ENCODE results near the gene SKAP1. TPM values are rescaled to one million over a fixed set of nuclear protein-coding genes. Genes with fewer than 3 reads are reported as not detected.

The SKAP1 gene
- polyA plus RNA-seq, 1 of the 3 experiments (the other 2 are of a cell fraction) = not detected

DNA sequence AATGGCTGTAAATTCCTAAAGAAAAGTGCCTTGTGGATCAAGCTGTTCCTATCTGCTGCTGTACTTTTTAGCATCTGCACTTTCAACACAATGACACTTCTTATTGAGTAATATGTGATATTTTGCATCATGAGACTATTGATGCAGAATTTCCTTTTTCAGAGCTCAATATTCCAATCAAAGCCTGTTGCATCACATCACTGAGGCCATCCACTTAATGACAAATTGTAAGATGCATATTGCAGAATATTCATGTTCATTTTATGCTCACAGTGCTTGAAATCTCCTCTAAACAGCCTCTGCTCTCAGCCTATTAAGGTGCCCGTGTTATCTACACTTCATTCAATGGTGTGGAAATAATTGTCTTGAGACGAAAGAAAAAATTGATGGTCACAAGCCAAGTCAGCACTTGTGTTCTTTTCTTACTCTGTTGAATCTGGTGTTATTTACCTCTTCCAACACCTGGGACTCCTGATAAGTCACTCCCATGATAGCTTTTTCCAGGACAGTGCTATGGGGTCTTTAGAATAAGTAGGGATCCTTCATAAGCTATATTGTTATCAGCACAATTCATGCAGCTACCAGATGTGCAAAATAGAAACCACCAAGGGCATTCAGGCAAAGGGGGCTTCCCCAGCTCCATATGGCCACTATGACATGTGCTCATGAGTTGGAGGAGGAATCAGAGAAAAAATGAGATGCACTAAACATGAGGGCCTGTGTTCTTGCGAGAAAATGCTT is 9.3 kb upstream of the SKAP1 start:
- no peak overlapping the region for H3K27ac ChIP-seq (ENCODE audit: low read depth in 2 of 2, low read length in 1 of 2)
- no peaks in the 10 kb centered on the region for H3K79me2 ChIP-seq (ENCODE audit: insufficient read depth)
- H3K36me3 ChIP-seq (replicated peaks in 1 of 2; ENCODE audit: control insufficient read depth in 1 of 2, insufficient read depth in 2 of 2, low read length in 1 of 2) = no peaks in the 10 kb centered on the region
- H3F3A ChIP-seq (replicated peaks; ENCODE audit: insufficient read depth) = no peaks in the 10 kb centered on the region
- no peak for DNase-seq
- no peaks in the 10 kb centered on the region for H4K20me1 ChIP-seq (ENCODE audit: insufficient read depth)
- H3K4me3 ChIP-seq (ENCODE audit: low read depth in 2 of 2, low read length in 1 of 2) = no peak overlapping the region
- H3K9me2 ChIP-seq = no peaks in the 10 kb centered on the region
- WGBS (ENCODE audit: low lambda C conversion rate) = 8% methylated on average over 3 of the region's 3 CpGs
- H3K4me1 ChIP-seq (ENCODE audit: control insufficient read depth in 1 of 2, insufficient read depth in 2 of 2, low read depth in 1 of 2, low read length in 1 of 2) = no peaks in the 10 kb centered on the region; a peak in 1 of 4 replicates
- no peak overlapping the region for H3K4me2 ChIP-seq
- no peak overlapping the region for H2AFZ ChIP-seq (ENCODE audit: low read depth)
- H3K9me3 ChIP-seq = no peaks in the 10 kb centered on the region
- POLR2A ChIA-PET = no interaction called here
- H3K27me3 ChIP-seq (ENCODE audit: insufficient read depth) = peaks cover 92% of the 10 kb centered on the region
- TF ChIP-seq FOSL2 (IDR thresholded peaks at IDR 0.05; ENCODE audit: borderline replicate concordance, low read depth) (no peak), RXRA (IDR thresholded peaks at IDR 0.05; ENCODE audit: borderline replicate concordance, low read depth) (no peak), GABPA (IDR thresholded peaks at IDR 0.05; ENCODE audit: low read depth) (no peak), RCOR1 (IDR thresholded peaks at IDR 0.05; ENCODE audit: low read length) (no peak), EP300 (IDR thresholded peaks at IDR 0.05; ENCODE audit: borderline replicate concordance in 1 of 2, low read depth in 1 of 2, low read length in 1 of 2) (no peak), FOXM1 (IDR thresholded peaks at IDR 0.05; ENCODE audit: low read depth) (no peak), CHD2 (IDR thresholded peaks at IDR 0.05; ENCODE audit: low read length, partially characterized antibody) (no peak)
- TF ChIP-seq, protein P1, sequence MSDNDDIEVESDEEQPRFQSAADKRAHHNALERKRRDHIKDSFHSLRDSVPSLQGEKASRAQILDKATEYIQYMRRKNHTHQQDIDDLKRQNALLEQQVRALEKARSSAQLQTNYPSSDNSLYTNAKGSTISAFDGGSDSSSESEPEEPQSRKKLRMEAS (IDR thresholded peaks at IDR 0.05; ENCODE audit: low read depth) = no peak
- TF ChIP-seq, protein P2, sequence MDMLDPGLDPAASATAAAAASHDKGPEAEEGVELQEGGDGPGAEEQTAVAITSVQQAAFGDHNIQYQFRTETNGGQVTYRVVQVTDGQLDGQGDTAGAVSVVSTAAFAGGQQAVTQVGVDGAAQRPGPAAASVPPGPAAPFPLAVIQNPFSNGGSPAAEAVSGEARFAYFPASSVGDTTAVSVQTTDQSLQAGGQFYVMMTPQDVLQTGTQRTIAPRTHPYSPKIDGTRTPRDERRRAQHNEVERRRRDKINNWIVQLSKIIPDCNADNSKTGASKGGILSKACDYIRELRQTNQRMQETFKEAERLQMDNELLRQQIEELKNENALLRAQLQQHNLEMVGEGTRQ (IDR thresholded peaks at IDR 0.05; ENCODE audit: borderline replicate concordance, low read depth, low read length) = no peak
- H3K9ac ChIP-seq = no peak overlapping the region
- CTCF ChIA-PET = interaction anchor here (1.1 to 4.7 kb wide), 3 partner anchors 17 to 33 kb away, joined by 3 to 31 read pairs (median 3); no protein-coding TSS in a partner anchor

- no peaks in the 10 kb centered on the region for H3F3A ChIP-seq (replicated peaks; ENCODE audit: insufficient read depth)
- no peaks in the 10 kb centered on the region for H3K9me3 ChIP-seq
- no peak overlapping the region for H2AFZ ChIP-seq (ENCODE audit: low read depth)
- TF ChIP-seq FOXM1 (IDR thresholded peaks at IDR 0.05; ENCODE audit: low read depth) = no peak
- no peak for TF ChIP-seq JUND (IDR thresholded peaks at IDR 0.05)
- no peak for TF ChIP-seq SIN3A (IDR thresholded peaks at IDR 0.05; ENCODE audit: borderline replicate concordance, low read depth, low read length)
- TF ChIP-seq TEAD4 (IDR thresholded peaks at IDR 0.05; ENCODE audit: borderline replicate concordance, insufficient read depth) = no peak
- TF ChIP-seq POLR2AphosphoS5 (IDR thresholded peaks at IDR 0.05; ENCODE audit: low read depth, low read length) = no peak
- TF ChIP-seq SMC3 (IDR thresholded peaks at IDR 0.05; ENCODE audit: low read depth, low read length) = no peak
- no peak for TF ChIP-seq TCF12 (IDR thresholded peaks at IDR 0.05)
- TF ChIP-seq, protein P3, sequence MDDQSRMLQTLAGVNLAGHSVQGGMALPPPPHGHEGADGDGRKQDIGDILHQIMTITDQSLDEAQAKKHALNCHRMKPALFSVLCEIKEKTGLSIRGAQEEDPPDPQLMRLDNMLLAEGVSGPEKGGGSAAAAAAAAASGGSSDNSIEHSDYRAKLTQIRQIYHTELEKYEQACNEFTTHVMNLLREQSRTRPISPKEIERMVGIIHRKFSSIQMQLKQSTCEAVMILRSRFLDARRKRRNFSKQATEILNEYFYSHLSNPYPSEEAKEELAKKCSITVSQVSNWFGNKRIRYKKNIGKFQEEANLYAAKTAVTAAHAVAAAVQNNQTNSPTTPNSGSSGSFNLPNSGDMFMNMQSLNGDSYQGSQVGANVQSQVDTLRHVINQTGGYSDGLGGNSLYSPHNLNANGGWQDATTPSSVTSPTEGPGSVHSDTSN (IDR thresholded peaks at IDR 0.05) = no peak
- TF ChIP-seq EP300 (IDR thresholded peaks at IDR 0.05; ENCODE audit: borderline replicate concordance in 1 of 2, low read depth in 1 of 2, low read length in 1 of 2) = no peak
- no peak for TF ChIP-seq TAF1 (IDR thresholded peaks at IDR 0.05; ENCODE audit: borderline replicate concordance, low read depth, low read length)
- no peak for TF ChIP-seq YY1 (IDR thresholded peaks at IDR 0.05; ENCODE audit: low read depth)
- TF ChIP-seq, protein P4, sequence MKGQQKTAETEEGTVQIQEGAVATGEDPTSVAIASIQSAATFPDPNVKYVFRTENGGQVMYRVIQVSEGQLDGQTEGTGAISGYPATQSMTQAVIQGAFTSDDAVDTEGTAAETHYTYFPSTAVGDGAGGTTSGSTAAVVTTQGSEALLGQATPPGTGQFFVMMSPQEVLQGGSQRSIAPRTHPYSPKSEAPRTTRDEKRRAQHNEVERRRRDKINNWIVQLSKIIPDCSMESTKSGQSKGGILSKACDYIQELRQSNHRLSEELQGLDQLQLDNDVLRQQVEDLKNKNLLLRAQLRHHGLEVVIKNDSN (IDR thresholded peaks at IDR 0.05; ENCODE audit: borderline replicate concordance, low read depth) = no peak
- TF ChIP-seq RFX5 (IDR thresholded peaks at IDR 0.05; ENCODE audit: low read length) = no peak
- TF ChIP-seq NRF1 (IDR thresholded peaks at IDR 0.05; ENCODE audit: low read depth, low read length) = no peak
- TF ChIP-seq, protein P5, sequence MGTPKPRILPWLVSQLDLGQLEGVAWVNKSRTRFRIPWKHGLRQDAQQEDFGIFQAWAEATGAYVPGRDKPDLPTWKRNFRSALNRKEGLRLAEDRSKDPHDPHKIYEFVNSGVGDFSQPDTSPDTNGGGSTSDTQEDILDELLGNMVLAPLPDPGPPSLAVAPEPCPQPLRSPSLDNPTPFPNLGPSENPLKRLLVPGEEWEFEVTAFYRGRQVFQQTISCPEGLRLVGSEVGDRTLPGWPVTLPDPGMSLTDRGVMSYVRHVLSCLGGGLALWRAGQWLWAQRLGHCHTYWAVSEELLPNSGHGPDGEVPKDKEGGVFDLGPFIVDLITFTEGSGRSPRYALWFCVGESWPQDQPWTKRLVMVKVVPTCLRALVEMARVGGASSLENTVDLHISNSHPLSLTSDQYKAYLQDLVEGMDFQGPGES (IDR thresholded peaks at IDR 0.05; ENCODE audit: low read depth, low read length) = no peak
- TF ChIP-seq RAD21 (IDR thresholded peaks at IDR 0.05; ENCODE audit: low read length) = no peak
- TF ChIP-seq, protein P1 (IDR thresholded peaks at IDR 0.05; ENCODE audit: low read depth) = no peak
- no peak overlapping the region for H3K9ac ChIP-seq
- no peaks in the 10 kb centered on the region for H4K20me1 ChIP-seq (ENCODE audit: insufficient read depth)
- H3K27me3 ChIP-seq (ENCODE audit: insufficient read depth) = peaks cover 95% of the 10 kb centered on the region
- no peak overlapping the region for H3K27ac ChIP-seq (ENCODE audit: low read depth in 2 of 2, low read length in 1 of 2)
- ChIA-PET POLR2A (no interaction called here), CTCF (interaction anchor here (1.1 to 4.7 kb wide), 4 partner anchors 18 to 130 kb away, joined by 3 to 31 read pairs (median 3); no protein-coding TSS in a partner anchor)
- no peak overlapping the region for H3K4me3 ChIP-seq (ENCODE audit: low read depth in 2 of 2, low read length in 1 of 2)
- WGBS (ENCODE audit: low lambda C conversion rate) = 10% methylated on average over 3 of the region's 3 CpGs
- no peaks in the 10 kb centered on the region for H3K9me2 ChIP-seq
- H3K4me1 ChIP-seq (ENCODE audit: control insufficient read depth in 1 of 2, insufficient read depth in 2 of 2, low read depth in 1 of 2, low read length in 1 of 2) = no peaks in the 10 kb centered on the region; a peak in 1 of 4 replicates
- H3K4me2 ChIP-seq = no peak overlapping the region
- no peaks in the 10 kb centered on the region for H3K36me3 ChIP-seq (replicated peaks in 1 of 2; ENCODE audit: control insufficient read depth in 1 of 2, insufficient read depth in 2 of 2, low read length in 1 of 2)
- no peak for DNase-seq
- H3K79me2 ChIP-seq (ENCODE audit: insufficient read depth) = no peaks in the 10 kb centered on the region
Observed at GRCh38 chr17:48438516-48439061, 8.6 kb upstream of the SKAP1 start.

All from SK-N-SH (cell line).